HEK293 (cell line): ENCODE data around the gene DDX46.

Source experiments
- CTCF ChIA-PET: fragments of 350-600 bp; formaldehyde crosslinking; extraction: SDS; loops from one replicate; lab custom pipeline; 2021; ENCODE audit warnings: antibody characterized with exemption; lab: Yijun Ruan, JAX
- POLR2A ChIA-PET: fragments of 300-600 bp; formaldehyde crosslinking; extraction: SDS; loops from one replicate; lab custom pipeline; 2020; ENCODE audit warnings: antibody characterized with exemption, inconsistent platforms; lab: Yijun Ruan, JAX
- H3K27ac ChIP-seq: fragments of 200-500 bp; sonication (Bioruptor generic); 2 replicates; pipeline ENCODE4 v1.5.1; 2014; ENCODE audit warnings: low read depth, low read length, control low read depth, inconsistent platforms; ENCODE audit errors: extremely low read depth
- H3K36me3 ChIP-seq, 2 experiments: fragments of 200-500 bp in 1 of 2; sonication (Bioruptor generic) in 1 of 2; 1 replicate in 1 of 2; 2 replicates in 1 of 2; pipeline ENCODE4 v1.5.1; 2014 to 2017; ENCODE audit warnings: inconsistent platforms in 2 of 2, low read length in 2 of 2; ENCODE audit not compliant: control insufficient read depth in 2 of 2, insufficient read depth in 1 of 2
- H3K4me1 ChIP-seq: fragments of 200-500 bp; sonication (Bioruptor generic); 2 replicates; pipeline ENCODE4 v1.5.1; 2014; ENCODE audit warnings: mild to moderate bottlenecking, low read length, inconsistent platforms; ENCODE audit not compliant: control insufficient read depth, insufficient read depth
- H3K4me3 ChIP-seq: 2 replicates; pipeline ENCODE4 v1.5.1; 2011; ENCODE audit warnings: low read depth, mild to moderate bottlenecking, control low read depth, low read length, moderate library complexity
- H3K9me3 ChIP-seq: fragments of 200-500 bp; sonication (Bioruptor generic); 2 replicates; pipeline ENCODE4 v1.5.1; 2014; ENCODE audit warnings: low read depth, low read length, inconsistent platforms; ENCODE audit not compliant: control insufficient read depth, insufficient read depth
- YY2 ChIP-seq: fragments of 450-650 bp; formaldehyde crosslinking; IDR thresholded peaks from 2 replicates; pipeline ENCODE4 v1.5.1; 2016; ENCODE audit warnings: missing biosample characterization, missing genetic modification characterization
- ZBTB20 ChIP-seq: fragments of 450-650 bp; formaldehyde crosslinking; IDR thresholded peaks from 2 replicates; pipeline ENCODE4 v1.5.1; 2016; ENCODE audit warnings: missing biosample characterization, missing genetic modification characterization
- ZNF19 ChIP-seq: fragments of 450-650 bp; formaldehyde crosslinking; IDR thresholded peaks from 2 replicates; pipeline ENCODE4; 2016; ENCODE audit warnings: missing biosample characterization, missing genetic modification characterization, low read depth
- ZNF23 ChIP-seq: fragments of 450-650 bp; formaldehyde crosslinking; IDR thresholded peaks from 2 replicates; pipeline ENCODE4 v1.5.1; 2016; ENCODE audit warnings: missing biosample characterization, missing genetic modification characterization, borderline replicate concordance
- ZNF426 ChIP-seq: fragments of 450-650 bp; formaldehyde crosslinking; IDR thresholded peaks from 2 replicates; pipeline ENCODE4 v1.5.1; 2017; ENCODE audit warnings: missing biosample characterization, missing genetic modification characterization, mild to moderate bottlenecking, inconsistent platforms, moderate library complexity
- ZNF544 ChIP-seq: fragments of 450-650 bp; formaldehyde crosslinking; IDR thresholded peaks from 2 replicates; pipeline ENCODE4 v1.5.0; 2017; ENCODE audit warnings: missing biosample characterization, missing genetic modification characterization
- ZNF621 ChIP-seq: fragments of 450-650 bp; formaldehyde crosslinking; IDR thresholded peaks from 2 replicates; pipeline ENCODE4 v1.5.1; 2017; ENCODE audit warnings: missing biosample characterization, missing genetic modification characterization
- ZNF768 ChIP-seq: fragments of 450-650 bp; formaldehyde crosslinking; IDR thresholded peaks from 2 replicates; pipeline ENCODE4 v1.5.1; 2018; ENCODE audit warnings: missing biosample characterization, mild to moderate bottlenecking, missing genetic modification characterization
- ZNF843 ChIP-seq: fragments of 450-650 bp; formaldehyde crosslinking; IDR thresholded peaks from 2 replicates; pipeline ENCODE4 v1.5.1; 2016; ENCODE audit warnings: missing biosample characterization, missing genetic modification characterization
- ZSCAN16 ChIP-seq: fragments of 450-650 bp; formaldehyde crosslinking; IDR thresholded peaks from 2 replicates; pipeline ENCODE4 v1.5.1; 2016; ENCODE audit warnings: missing biosample characterization, missing genetic modification characterization
- TF ChIP-seq, protein P1 (sequence below): fragments of 450-650 bp; formaldehyde crosslinking; IDR thresholded peaks from 2 replicates; pipeline ENCODE4 v1.5.1; 2016; ENCODE audit warnings: missing biosample characterization, missing genetic modification characterization
- TF ChIP-seq, protein P2 (sequence below): fragments of 450-650 bp; formaldehyde crosslinking; IDR thresholded peaks from 2 replicates; pipeline ENCODE4 v1.5.1; 2016; ENCODE audit warnings: missing biosample characterization, missing genetic modification characterization
- TF ChIP-seq, protein P3 (sequence below): fragments of 450-650 bp; formaldehyde crosslinking; IDR thresholded peaks from 2 replicates; pipeline ENCODE4 v1.5.1; 2017; ENCODE audit warnings: missing biosample characterization, missing genetic modification characterization
- TF ChIP-seq, protein P4 (sequence below): fragments of 450-650 bp; formaldehyde crosslinking; IDR thresholded peaks from 2 replicates; pipeline ENCODE4 v1.5.1; 2016; ENCODE audit warnings: missing biosample characterization, missing genetic modification characterization
- TF ChIP-seq, protein P5 (sequence below): fragments of 450-650 bp; formaldehyde crosslinking; optimal IDR thresholded peaks from 2 replicates; pipeline ENCODE3; 2016; ENCODE audit warnings: missing biosample characterization, mild to moderate bottlenecking, missing genetic modification characterization
- TF ChIP-seq, protein P6 (sequence below): fragments of 450-650 bp; formaldehyde crosslinking; IDR thresholded peaks from 2 replicates; pipeline ENCODE4 v1.5.0; 2017; ENCODE audit warnings: missing biosample characterization, missing genetic modification characterization, borderline replicate concordance
- TF ChIP-seq, protein P7 (sequence below): fragments of 450-650 bp; formaldehyde crosslinking; IDR thresholded peaks from 2 replicates; pipeline ENCODE4 v1.5.1; 2016; ENCODE audit warnings: missing biosample characterization, missing genetic modification characterization

Gene DDX46

DNA sequence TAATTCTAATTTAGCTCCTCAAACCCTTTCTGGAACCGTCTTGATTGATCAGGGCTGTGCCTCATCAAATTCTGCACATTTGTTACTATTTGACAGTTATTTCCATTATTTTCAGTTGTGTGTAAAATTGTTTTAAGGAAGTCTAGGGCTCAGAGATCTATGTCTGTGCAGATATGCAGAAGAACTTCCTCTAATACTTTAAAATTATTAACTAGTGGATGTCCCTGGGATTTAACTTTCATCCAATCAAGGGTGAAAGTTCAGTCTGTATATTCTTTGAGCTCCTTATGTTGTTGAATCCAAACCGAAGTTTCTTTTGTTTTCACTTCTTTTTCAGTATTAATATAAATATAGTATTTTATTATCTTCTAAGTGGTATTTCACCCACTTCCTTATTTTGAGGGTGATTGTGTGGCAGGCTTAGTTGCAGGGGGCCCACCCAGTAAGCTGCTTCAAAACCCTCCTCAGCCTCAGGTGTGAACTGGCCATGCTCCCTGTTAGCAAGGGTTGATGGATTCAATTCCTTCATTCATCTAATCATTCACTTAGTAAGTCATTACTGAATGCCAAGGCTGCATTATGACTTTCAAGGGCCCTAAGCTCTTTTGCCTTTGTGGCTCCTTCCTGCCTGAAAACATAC is 22.3 kb upstream of the DDX46 start:
- ChIA-PET POLR2A (no interaction called here), CTCF (interaction anchor here (0.6 to 1.2 kb wide), 4 partner anchors 19 to 159 kb away, joined by 3 to 7 read pairs (median 3); partner anchors contain the start of gene DDX46)
- TF ChIP-seq YY2 (tag by site-specific recombination), result no peak
- TF ChIP-seq, protein P1, sequence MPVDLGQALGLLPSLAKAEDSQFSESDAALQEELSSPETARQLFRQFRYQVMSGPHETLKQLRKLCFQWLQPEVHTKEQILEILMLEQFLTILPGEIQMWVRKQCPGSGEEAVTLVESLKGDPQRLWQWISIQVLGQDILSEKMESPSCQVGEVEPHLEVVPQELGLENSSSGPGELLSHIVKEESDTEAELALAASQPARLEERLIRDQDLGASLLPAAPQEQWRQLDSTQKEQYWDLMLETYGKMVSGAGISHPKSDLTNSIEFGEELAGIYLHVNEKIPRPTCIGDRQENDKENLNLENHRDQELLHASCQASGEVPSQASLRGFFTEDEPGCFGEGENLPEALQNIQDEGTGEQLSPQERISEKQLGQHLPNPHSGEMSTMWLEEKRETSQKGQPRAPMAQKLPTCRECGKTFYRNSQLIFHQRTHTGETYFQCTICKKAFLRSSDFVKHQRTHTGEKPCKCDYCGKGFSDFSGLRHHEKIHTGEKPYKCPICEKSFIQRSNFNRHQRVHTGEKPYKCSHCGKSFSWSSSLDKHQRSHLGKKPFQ (tag by site-specific recombination), result peak; percentile 48; the same call in 1 of the 2 replicates
- H3K4me1 ChIP-seq, result peaks cover 10% of the 10 kb centered on the region
- H3K4me3 ChIP-seq, result no peak overlapping the region
- no peak overlapping the region for H3K27ac ChIP-seq
- peaks cover 0 to 8% of the 10 kb centered on the region in 2 experiments; a peak in 1 of 3 replicates for H3K36me3 ChIP-seq
- no peaks in the 10 kb centered on the region for H3K9me3 ChIP-seq

DNA sequence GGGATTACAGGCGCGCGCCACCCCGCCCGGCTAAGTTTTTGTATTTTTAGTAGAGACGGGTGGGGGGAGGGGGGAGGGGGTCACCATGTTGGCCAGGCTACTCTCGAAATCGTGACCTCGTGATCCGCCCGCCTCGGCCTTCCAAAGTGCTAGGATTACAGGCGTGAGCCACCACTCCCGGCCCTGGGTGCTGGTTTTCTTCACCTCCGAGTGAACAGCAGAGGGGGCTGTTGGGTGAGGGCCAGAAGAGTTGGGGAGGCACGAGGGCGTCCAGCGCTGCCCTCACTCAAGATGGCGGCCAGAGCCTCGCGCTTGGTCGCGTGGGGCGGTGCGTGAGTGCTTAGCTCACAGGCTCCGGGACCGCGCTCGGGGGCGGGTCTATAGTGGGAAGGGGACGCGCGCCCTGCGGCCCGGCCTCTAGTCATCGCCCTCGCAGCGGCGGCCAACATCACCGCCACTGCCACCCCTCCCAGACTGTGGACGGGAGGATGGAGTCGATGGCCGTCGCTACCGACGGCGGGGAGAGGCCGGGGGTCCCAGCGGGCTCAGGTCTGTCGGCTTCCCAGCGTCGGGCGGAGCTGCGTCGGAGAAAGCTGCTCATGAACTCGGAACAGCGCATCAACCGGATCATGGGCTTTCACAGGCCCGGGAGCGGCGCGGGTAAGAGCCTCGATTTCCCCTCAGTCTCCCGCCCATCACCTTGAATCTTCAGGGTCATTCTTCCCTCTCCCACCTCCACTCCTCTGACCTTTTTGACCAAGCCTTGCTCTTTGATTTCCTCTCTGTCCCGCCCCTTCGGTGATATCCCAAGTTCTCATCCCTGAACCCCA is 20.2 kb upstream of the DDX46 start, which contains the start of gene CAMLG:
Gene CAMLG (plus strand): TSS at position 416 of the 830 bp plus-strand sequence. CDS start 73 bp downstream, at position 489.
- Histone ChIP-seq H3K27ac (peak within 1 kb of the TSS; percentile 54), H3K9me3 (no peaks in the 10 kb centered on the region), H3K36me3 (peaks cover 13 to 22% of the 10 kb centered on the region in 2 experiments), H3K4me3 (peak within 1 kb of the TSS; percentile 84), H3K4me1 (peaks cover 10% of the 10 kb centered on the region)
- ChIA-PET CTCF (interaction anchor here (0.7 to 1.6 kb wide), 9 partner anchors 9 to 1815 kb away, joined by 3 to 11 read pairs (median 4); partner anchors contain the start of gene DDX46), POLR2A (interaction anchor here (0.6 to 2.5 kb wide), 10 partner anchors 12 to 684 kb away, joined by 3 to 25 read pairs (median 4); partner anchors contain the start of genes C5orf24, DDX46, PCBD2 and SEC24A)
- TF ChIP-seq, protein P2, sequence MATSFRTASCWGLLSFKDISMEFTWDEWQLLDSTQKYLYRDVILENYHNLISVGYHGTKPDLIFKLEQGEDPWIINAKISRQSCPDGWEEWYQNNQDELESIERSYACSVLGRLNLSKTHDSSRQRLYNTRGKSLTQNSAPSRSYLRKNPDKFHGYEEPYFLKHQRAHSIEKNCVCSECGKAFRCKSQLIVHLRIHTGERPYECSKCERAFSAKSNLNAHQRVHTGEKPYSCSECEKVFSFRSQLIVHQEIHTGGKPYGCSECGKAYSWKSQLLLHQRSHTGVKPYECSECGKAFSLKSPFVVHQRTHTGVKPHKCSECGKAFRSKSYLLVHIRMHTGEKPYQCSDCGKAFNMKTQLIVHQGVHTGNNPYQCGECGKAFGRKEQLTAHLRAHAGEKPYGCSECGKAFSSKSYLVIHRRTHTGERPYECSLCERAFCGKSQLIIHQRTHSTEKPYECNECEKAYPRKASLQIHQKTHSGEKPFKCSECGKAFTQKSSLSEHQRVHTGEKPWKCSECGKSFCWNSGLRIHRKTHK, result no peak
- peak; percentile 91; the same call in 1 of the 2 replicates for TF ChIP-seq ZBTB20 (tag by site-specific recombination)
- no peak for TF ChIP-seq ZNF544 (tag by site-specific recombination)
- peak; percentile 61; the same call in 1 of the 2 replicates for TF ChIP-seq ZNF768
- TF ChIP-seq ZNF19 (tag by site-specific recombination), result no peak
- TF ChIP-seq ZNF843 (tag by site-specific recombination), result peak; percentile 70; the same call in 1 of the 2 replicates
- TF ChIP-seq, protein P3, sequence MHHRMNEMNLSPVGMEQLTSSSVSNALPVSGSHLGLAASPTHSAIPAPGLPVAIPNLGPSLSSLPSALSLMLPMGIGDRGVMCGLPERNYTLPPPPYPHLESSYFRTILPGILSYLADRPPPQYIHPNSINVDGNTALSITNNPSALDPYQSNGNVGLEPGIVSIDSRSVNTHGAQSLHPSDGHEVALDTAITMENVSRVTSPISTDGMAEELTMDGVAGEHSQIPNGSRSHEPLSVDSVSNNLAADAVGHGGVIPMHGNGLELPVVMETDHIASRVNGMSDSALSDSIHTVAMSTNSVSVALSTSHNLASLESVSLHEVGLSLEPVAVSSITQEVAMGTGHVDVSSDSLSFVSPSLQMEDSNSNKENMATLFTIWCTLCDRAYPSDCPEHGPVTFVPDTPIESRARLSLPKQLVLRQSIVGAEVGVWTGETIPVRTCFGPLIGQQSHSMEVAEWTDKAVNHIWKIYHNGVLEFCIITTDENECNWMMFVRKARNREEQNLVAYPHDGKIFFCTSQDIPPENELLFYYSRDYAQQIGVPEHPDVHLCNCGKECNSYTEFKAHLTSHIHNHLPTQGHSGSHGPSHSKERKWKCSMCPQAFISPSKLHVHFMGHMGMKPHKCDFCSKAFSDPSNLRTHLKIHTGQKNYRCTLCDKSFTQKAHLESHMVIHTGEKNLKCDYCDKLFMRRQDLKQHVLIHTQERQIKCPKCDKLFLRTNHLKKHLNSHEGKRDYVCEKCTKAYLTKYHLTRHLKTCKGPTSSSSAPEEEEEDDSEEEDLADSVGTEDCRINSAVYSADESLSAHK (tag by site-specific recombination), result no peak
- TF ChIP-seq, protein P4, sequence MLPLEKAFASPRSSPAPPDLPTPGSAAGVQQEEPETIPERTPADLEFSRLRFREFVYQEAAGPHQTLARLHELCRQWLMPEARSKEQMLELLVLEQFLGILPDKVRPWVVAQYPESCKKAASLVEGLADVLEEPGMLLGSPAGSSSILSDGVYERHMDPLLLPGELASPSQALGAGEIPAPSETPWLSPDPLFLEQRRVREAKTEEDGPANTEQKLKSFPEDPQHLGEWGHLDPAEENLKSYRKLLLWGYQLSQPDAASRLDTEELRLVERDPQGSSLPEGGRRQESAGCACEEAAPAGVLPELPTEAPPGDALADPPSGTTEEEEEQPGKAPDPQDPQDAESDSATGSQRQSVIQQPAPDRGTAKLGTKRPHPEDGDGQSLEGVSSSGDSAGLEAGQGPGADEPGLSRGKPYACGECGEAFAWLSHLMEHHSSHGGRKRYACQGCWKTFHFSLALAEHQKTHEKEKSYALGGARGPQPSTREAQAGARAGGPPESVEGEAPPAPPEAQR (tag by site-specific recombination), result no peak
- TF ChIP-seq ZNF426, result no peak
- TF ChIP-seq, protein P5, sequence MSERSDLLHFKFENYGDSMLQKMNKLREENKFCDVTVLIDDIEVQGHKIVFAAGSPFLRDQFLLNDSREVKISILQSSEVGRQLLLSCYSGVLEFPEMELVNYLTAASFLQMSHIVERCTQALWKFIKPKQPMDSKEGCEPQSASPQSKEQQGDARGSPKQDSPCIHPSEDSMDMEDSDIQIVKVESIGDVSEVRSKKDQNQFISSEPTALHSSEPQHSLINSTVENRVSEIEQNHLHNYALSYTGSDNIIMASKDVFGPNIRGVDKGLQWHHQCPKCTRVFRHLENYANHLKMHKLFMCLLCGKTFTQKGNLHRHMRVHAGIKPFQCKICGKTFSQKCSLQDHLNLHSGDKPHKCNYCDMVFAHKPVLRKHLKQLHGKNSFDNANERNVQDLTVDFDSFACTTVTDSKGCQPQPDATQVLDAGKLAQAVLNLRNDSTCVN, result peak; percentile 99
- TF ChIP-seq, protein P6, sequence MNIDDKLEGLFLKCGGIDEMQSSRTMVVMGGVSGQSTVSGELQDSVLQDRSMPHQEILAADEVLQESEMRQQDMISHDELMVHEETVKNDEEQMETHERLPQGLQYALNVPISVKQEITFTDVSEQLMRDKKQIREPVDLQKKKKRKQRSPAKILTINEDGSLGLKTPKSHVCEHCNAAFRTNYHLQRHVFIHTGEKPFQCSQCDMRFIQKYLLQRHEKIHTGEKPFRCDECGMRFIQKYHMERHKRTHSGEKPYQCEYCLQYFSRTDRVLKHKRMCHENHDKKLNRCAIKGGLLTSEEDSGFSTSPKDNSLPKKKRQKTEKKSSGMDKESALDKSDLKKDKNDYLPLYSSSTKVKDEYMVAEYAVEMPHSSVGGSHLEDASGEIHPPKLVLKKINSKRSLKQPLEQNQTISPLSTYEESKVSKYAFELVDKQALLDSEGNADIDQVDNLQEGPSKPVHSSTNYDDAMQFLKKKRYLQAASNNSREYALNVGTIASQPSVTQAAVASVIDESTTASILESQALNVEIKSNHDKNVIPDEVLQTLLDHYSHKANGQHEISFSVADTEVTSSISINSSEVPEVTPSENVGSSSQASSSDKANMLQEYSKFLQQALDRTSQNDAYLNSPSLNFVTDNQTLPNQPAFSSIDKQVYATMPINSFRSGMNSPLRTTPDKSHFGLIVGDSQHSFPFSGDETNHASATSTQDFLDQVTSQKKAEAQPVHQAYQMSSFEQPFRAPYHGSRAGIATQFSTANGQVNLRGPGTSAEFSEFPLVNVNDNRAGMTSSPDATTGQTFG (tag by site-specific recombination), result no peak
- no peak for TF ChIP-seq ZNF621
- no peak for TF ChIP-seq ZNF23 (tag by site-specific recombination)
- TF ChIP-seq, protein P7, sequence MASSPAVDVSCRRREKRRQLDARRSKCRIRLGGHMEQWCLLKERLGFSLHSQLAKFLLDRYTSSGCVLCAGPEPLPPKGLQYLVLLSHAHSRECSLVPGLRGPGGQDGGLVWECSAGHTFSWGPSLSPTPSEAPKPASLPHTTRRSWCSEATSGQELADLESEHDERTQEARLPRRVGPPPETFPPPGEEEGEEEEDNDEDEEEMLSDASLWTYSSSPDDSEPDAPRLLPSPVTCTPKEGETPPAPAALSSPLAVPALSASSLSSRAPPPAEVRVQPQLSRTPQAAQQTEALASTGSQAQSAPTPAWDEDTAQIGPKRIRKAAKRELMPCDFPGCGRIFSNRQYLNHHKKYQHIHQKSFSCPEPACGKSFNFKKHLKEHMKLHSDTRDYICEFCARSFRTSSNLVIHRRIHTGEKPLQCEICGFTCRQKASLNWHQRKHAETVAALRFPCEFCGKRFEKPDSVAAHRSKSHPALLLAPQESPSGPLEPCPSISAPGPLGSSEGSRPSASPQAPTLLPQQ (tag by site-specific recombination), result peak; percentile 76
- peak; percentile 93 for TF ChIP-seq ZSCAN16 (tag by site-specific recombination)
